GM12878 (cell line): ENCODE measurements around the gene FMNL2. TPM values are rescaled to one million over a fixed set of nuclear protein-coding genes. Genes with fewer than 3 reads are reported as not detected.

ENCODE experiments used
- ATAC-seq: fragments of 200-7000 bp; cut with Tn5 transposase; 3 replicates; pipeline ENCODE4 v1.9.1; 2020; ENCODE audit warnings: mild to moderate bottlenecking, moderate library complexity
- BruUV-seq: library from RNA; stranded (reverse); fragments of 400-500 nt; replicated peaks from 2 replicates; lab custom pipeline; 2021; lab: Mats Ljungman, UMichigan
- CTCF ChIA-PET: fragments of 300-600 bp; sonication (Branson Sonifier 250); formaldehyde crosslinking; extraction: SDS; loops from one replicate; lab custom pipeline; 2021; ENCODE audit warnings: inconsistent platforms; lab: Yijun Ruan, JAX
- POLR2A ChIA-PET: fragments of 350-600 bp; formaldehyde crosslinking; extraction: SDS; loops from one replicate; lab custom pipeline; 2021; ENCODE audit warnings: inconsistent platforms; lab: Charles Lee
- RAD21 ChIA-PET: fragments of 300-600 bp; sonication (Branson Sonifier 250); formaldehyde crosslinking; loops from one replicate; lab custom pipeline; 2023; ENCODE audit warnings: antibody characterized with exemption; ENCODE audit not compliant: unreplicated experiment; lab: Charles Lee
- SMC1A ChIA-PET: fragments of 300-600 bp; sonication (Branson Sonifier 250); formaldehyde crosslinking; loops from one replicate; lab custom pipeline; 2023; ENCODE audit not compliant: unreplicated experiment, uncharacterized antibody; lab: Charles Lee
- DNase-seq: peaks from one replicate; pipeline ENCODE4 v3.0.0-alpha.2; 2011; ENCODE audit warnings: low read depth, low spot score
- FAIRE-seq: peaks from 3 replicates; lab custom pipeline; 2011; peaks lifted over from hg19 to GRCh38; lab: Jason Lieb, UNC
- H2AFZ ChIP-seq: 2 replicates; pipeline ENCODE4 v1.6.0; 2011; ENCODE audit warnings: low read depth, low read length, control low read depth; ENCODE audit not compliant: control insufficient read depth
- H3K27ac ChIP-seq: 2 replicates; pipeline ENCODE4 v1.5.1; 2011; ENCODE audit warnings: control low read depth; ENCODE audit not compliant: control insufficient read depth, insufficient read depth
- H3K27me3 ChIP-seq, 2 experiments: replicated peaks in 1 of 2; 2 replicates each; pipeline versions ENCODE4 v1.6.0 to v1.6.1; 2011; ENCODE audit warnings: low read length in 1 of 2; ENCODE audit not compliant: control insufficient read depth in 2 of 2, insufficient read depth in 2 of 2
- H3K36me3 ChIP-seq, 2 experiments: 2 replicates each; pipeline ENCODE4 v1.5.1; 2011; ENCODE audit warnings: low read length in 1 of 2; ENCODE audit not compliant: control insufficient read depth in 2 of 2, insufficient read depth in 2 of 2
- H3K4me1 ChIP-seq: 2 replicates; pipeline ENCODE4 v1.6.1; 2011; ENCODE audit warnings: mild to moderate bottlenecking, low read length, moderate library complexity, mixed read lengths; ENCODE audit not compliant: control insufficient read depth, insufficient read depth
- H3K4me2 ChIP-seq: 2 replicates; pipeline ENCODE4 v1.6.0; 2011; ENCODE audit warnings: control low read depth; ENCODE audit not compliant: control insufficient read depth, insufficient read depth
- H3K4me3 ChIP-seq: fragments of 200-600 bp; sonication (generic); 2 replicates; pipeline ENCODE4 v1.5.1; 2016
- H3K79me2 ChIP-seq: 2 replicates; pipeline ENCODE4 v1.6.0; 2011; ENCODE audit warnings: low read length; ENCODE audit not compliant: control insufficient read depth, insufficient read depth
- H3K9ac ChIP-seq: 2 replicates; pipeline ENCODE4 v1.8.0; 2011; ENCODE audit warnings: low read length, control low read depth, mixed read lengths; ENCODE audit not compliant: control insufficient read depth, insufficient read depth
- H3K9me3 ChIP-seq: replicated peaks from 3 replicates; pipeline ENCODE4 v1.5.1; 2011; ENCODE audit warnings: mild to moderate bottlenecking, low read length; ENCODE audit not compliant: control insufficient read depth, insufficient read depth
- H4K20me1 ChIP-seq: 2 replicates; pipeline ENCODE4 v1.6.0; 2011; ENCODE audit not compliant: control insufficient read depth, insufficient read depth
- FOXM1 ChIP-seq: IDR thresholded peaks from 2 replicates; pipeline ENCODE4 v1.6.1; 2012; ENCODE audit warnings: low read depth, mild to moderate bottlenecking, inconsistent platforms, low read length, moderate library complexity
- MEF2A ChIP-seq: IDR thresholded peaks from 2 replicates; pipeline ENCODE4 v1.6.1; 2011; ENCODE audit warnings: low read depth, mild to moderate bottlenecking, low read length, moderate library complexity; ENCODE audit not compliant: insufficient read depth
- NFYA ChIP-seq: IDR thresholded peaks from 2 replicates; pipeline ENCODE4 v1.6.1; 2011; ENCODE audit warnings: low read depth, mild to moderate bottlenecking, low read length, improper control_type of control experiment, borderline replicate concordance
- SIN3A ChIP-seq: IDR thresholded peaks from 2 replicates; pipeline ENCODE4 v1.6.1; 2012; ENCODE audit warnings: low read depth, low read length, improper control_type of control experiment
- SIX5 ChIP-seq: IDR thresholded peaks from 2 replicates; pipeline ENCODE4 v1.6.1; 2011; ENCODE audit warnings: mild to moderate bottlenecking, low read depth, low read length, moderate library complexity; ENCODE audit not compliant: severe bottlenecking
- SPI1 ChIP-seq: IDR thresholded peaks from 2 replicates; pipeline ENCODE4 v1.6.1; 2011; ENCODE audit warnings: low read depth, mild to moderate bottlenecking, low read length, moderate library complexity, borderline replicate concordance; ENCODE audit not compliant: insufficient read depth
- SUPT20H ChIP-seq: IDR thresholded peaks from 2 replicates; pipeline ENCODE4 v1.6.1; 2011; ENCODE audit warnings: low read depth, mild to moderate bottlenecking, low read length, moderate library complexity, borderline replicate concordance; ENCODE audit not compliant: control insufficient read depth
- SUZ12 ChIP-seq: fragments of 200-600 bp; sonication (generic); IDR thresholded peaks from one replicate; pipeline ENCODE4 v1.6.1; 2018; ENCODE audit warnings: antibody characterized with exemption, mild to moderate bottlenecking; ENCODE audit not compliant: unreplicated experiment
- TARDBP ChIP-seq: IDR thresholded peaks from 2 replicates; pipeline ENCODE4 v1.6.1; 2016; ENCODE audit warnings: borderline replicate concordance
- YBX1 ChIP-seq: fragments of 450-650 bp; IDR thresholded peaks from 2 replicates; pipeline ENCODE4 v1.6.1; 2016; ENCODE audit warnings: antibody characterized with exemption
- ZNF274 ChIP-seq: IDR thresholded peaks from one replicate; pipeline ENCODE4 v1.8.0; 2011; ENCODE audit not compliant: insufficient read length, insufficient read depth
- WGBS: methylation state at CpG from one replicate; pipeline ENCODE4 v1.1.6; 2016; ENCODE audit warnings: low lambda C conversion rate; ENCODE audit not compliant: insufficient replicate concordance, insufficient coverage; ENCODE audit errors: missing lambda C conversion rate; 5-methylcytosine and 5-hydroxymethylcytosine counted together
- in situ Hi-C: fragments of 300-500 bp; cut with MboI; formaldehyde crosslinking; loops from 9 replicates; pipeline ENCODE4 v1.14.3; 2018; ENCODE audit warnings: mixed read lengths
- intact Hi-C: fragments of 100-400 bp; cut with micrococcal nuclease; formaldehyde crosslinking; loops from one replicate; pipeline ENCODE4 v1.14.2; 2022; ENCODE audit not compliant: unreplicated experiment
- polyA plus RNA-seq, 11 experiments: library from polyadenylated mRNA; depleted of rRNA in 4 of 11; unstranded in 6 of 11; stranded (reverse) in 5 of 11; fragments of >200 nt; fragmentation: Nextera tagmentation in 4 of 11; fragmentation: Illumina TruSeq in 1 of 11; extraction: Ambion mirVana in 4 of 11; extraction: Trizol in 1 of 11; gene quantifications; 1 replicate in 1 of 11; 2 replicates in 10 of 11; pipeline versions ENCODE4 v1.2.1 to v1.2.3, GENCODE V29; 2011 to 2016; ENCODE audit warnings: inconsistent platforms in 2 of 11, missing spikeins in 2 of 11, low read depth in 1 of 11
- total RNA-seq, 4 experiments: library from RNA; depleted of rRNA in 3 of 4; stranded (reverse); fragments of >200 nt in 3 of 4; fragmentation: Illumina TruSeq in 1 of 4; extraction: Trizol in 1 of 4; gene quantifications; 2 replicates each; pipeline versions ENCODE4 v1.2.1 to v1.2.3, GENCODE V29; 2013 to 2021
- TF ChIP-seq, protein P1 (sequence below): fragments of 450-650 bp; formaldehyde crosslinking; IDR thresholded peaks from 2 replicates; pipeline ENCODE4 v1.4.0; 2020; ENCODE audit warnings: mild to moderate bottlenecking, moderate library complexity
- TF ChIP-seq, protein P2 (sequence below): fragments of 450-650 bp; IDR thresholded peaks from 2 replicates; pipeline ENCODE4 v1.6.1; 2018; ENCODE audit warnings: borderline replicate concordance, mild to moderate bottlenecking; ENCODE audit not compliant: partially characterized antibody
- TF ChIP-seq, protein P3 (sequence below): fragments of 450-650 bp; conservative IDR thresholded peaks from 2 replicates; pipeline ENCODE4 v1.6.1; 2017; ENCODE audit warnings: mild to moderate bottlenecking, moderate library complexity

The FMNL2 gene
- total and polyA plus RNA-seq, 10 of the 15 experiments (the other 5 are each of a cell fraction or from before 2014, with no cell fraction given), result 0.13 to 9.9 (median 0.35) TPM

DNA sequence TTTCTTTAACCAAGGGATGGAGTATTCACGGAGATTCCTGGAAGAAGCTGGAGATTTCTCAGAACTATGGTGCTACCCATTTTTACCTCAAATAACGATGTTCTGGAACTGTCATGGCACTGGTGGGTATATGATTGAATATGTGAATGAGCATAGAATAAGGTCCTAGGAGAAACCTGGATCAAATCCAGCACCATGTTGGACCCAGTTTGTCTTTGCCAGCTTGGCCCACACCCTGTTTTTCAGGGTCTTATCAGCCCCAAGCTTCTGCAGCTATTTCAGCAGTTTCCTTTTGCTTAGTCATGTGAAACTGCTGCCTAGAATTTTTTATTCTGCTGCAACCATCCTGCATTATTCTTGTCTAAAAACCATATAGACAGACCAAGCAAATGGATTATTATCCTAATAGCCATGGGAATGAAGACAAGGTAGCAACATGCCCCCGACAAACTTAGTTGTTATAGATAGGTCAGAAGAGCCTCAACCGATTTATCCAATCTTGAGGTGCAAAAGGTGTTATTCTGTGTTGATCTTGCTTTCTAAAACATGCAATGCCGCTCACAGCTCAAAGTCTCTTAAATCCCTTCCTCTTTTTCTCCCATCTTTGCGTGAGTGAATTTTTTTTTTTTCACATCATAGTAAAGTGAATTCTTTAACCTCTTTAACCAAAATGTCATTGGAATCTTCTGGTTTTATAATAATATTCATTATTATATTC is 248.7 kb downstream of the FMNL2 start (continued):
- TF ChIP-seq, protein P1, sequence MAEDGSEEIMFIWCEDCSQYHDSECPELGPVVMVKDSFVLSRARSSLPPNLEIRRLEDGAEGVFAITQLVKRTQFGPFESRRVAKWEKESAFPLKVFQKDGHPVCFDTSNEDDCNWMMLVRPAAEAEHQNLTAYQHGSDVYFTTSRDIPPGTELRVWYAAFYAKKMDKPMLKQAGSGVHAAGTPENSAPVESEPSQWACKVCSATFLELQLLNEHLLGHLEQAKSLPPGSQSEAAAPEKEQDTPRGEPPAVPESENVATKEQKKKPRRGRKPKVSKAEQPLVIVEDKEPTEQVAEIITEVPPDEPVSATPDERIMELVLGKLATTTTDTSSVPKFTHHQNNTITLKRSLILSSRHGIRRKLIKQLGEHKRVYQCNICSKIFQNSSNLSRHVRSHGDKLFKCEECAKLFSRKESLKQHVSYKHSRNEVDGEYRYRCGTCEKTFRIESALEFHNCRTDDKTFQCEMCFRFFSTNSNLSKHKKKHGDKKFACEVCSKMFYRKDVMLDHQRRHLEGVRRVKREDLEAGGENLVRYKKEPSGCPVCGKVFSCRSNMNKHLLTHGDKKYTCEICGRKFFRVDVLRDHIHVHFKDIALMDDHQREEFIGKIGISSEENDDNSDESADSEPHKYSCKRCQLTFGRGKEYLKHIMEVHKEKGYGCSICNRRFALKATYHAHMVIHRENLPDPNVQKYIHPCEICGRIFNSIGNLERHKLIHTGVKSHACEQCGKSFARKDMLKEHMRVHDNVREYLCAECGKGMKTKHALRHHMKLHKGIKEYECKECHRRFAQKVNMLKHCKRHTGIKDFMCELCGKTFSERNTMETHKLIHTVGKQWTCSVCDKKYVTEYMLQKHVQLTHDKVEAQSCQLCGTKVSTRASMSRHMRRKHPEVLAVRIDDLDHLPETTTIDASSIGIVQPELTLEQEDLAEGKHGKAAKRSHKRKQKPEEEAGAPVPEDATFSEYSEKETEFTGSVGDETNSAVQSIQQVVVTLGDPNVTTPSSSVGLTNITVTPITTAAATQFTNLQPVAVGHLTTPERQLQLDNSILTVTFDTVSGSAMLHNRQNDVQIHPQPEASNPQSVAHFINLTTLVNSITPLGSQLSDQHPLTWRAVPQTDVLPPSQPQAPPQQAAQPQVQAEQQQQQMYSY, result no peak

DNA sequence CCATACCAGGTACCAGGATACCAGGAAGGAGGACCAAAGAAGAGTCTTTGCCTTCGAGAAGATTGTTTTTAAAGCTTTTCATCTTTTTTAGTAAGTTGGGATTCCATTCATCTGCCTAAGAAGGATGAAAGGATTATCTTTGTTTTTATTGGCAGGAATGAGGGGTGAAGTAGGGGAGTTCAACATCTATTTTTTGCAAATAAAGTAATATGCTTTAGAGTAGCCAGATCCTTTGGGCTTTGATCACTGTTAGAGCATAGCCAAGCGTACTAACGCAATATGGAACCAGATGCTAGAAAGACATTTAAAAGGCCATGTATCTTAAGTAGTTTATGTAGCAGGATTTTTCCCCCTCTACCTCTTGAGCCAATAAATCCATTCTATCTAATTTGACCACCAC is 249.3 kb downstream of the FMNL2 start:
- in situ Hi-C loops (no loop called here), intact Hi-C loops (no loop called here)
- Histone ChIP-seq H2AFZ (no peak overlapping the region), H3K4me1 (no peaks in the 10 kb centered on the region), H3K27ac (no peak overlapping the region), H3K79me2 (no peaks in the 10 kb centered on the region), H3K4me2 (no peak overlapping the region), H3K9ac (no peak overlapping the region), H3K36me3 (no peaks in the 10 kb centered on the region; a peak in 1 of 4 replicates), H4K20me1 (no peaks in the 10 kb centered on the region), H3K27me3 (no peaks in the 10 kb centered on the region), H3K4me3 (no peak overlapping the region), H3K9me3 (no peaks in the 10 kb centered on the region)
- no TSS peak for BruUV-seq
- ChIA-PET POLR2A (interaction anchor here (0.5 kb wide), 1 partner anchor 397 kb away, joined by 4 read pairs; no protein-coding TSS in a partner anchor), CTCF (interaction anchor here (1.0 kb wide), 1 partner anchor 14 kb away, joined by 3 read pairs; no protein-coding TSS in a partner anchor), SMC1A (no interaction called here), RAD21 (no interaction called here)
- FAIRE-seq (no peak), DNase-seq (no peak), ATAC-seq (no peak)
- WGBS, result 71% methylated on average over 3 of the region's 3 CpGs
- TF ChIP-seq ZNF274 (no peak), MEF2A (no peak), NFYA (no peak), FOXM1 (no peak), SIN3A (no peak), SUZ12 (no peak), YBX1 (no peak), TARDBP (no peak), SUPT20H (no peak), SIX5 (no peak), SPI1 (no peak)
- TF ChIP-seq, protein P2, sequence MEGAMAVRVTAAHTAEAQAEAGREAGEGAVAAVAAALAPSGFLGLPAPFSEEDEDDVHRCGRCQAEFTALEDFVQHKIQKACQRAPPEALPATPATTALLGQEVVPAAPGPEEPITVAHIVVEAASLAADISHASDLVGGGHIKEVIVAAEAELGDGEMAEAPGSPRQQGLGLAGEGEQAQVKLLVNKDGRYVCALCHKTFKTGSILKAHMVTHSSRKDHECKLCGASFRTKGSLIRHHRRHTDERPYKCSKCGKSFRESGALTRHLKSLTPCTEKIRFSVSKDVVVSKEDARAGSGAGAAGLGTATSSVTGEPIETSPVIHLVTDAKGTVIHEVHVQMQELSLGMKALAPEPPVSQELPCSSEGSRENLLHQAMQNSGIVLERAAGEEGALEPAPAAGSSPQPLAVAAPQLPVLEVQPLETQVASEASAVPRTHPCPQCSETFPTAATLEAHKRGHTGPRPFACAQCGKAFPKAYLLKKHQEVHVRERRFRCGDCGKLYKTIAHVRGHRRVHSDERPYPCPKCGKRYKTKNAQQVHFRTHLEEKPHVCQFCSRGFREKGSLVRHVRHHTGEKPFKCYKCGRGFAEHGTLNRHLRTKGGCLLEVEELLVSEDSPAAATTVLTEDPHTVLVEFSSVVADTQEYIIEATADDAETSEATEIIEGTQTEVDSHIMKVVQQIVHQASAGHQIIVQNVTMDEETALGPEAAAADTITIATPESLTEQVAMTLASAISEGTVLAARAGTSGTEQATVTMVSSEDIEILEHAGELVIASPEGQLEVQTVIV, result no peak
- TF ChIP-seq, protein P3, sequence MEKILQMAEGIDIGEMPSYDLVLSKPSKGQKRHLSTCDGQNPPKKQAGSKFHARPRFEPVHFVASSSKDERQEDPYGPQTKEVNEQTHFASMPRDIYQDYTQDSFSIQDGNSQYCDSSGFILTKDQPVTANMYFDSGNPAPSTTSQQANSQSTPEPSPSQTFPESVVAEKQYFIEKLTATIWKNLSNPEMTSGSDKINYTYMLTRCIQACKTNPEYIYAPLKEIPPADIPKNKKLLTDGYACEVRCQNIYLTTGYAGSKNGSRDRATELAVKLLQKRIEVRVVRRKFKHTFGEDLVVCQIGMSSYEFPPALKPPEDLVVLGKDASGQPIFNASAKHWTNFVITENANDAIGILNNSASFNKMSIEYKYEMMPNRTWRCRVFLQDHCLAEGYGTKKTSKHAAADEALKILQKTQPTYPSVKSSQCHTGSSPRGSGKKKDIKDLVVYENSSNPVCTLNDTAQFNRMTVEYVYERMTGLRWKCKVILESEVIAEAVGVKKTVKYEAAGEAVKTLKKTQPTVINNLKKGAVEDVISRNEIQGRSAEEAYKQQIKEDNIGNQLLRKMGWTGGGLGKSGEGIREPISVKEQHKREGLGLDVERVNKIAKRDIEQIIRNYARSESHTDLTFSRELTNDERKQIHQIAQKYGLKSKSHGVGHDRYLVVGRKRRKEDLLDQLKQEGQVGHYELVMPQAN, result no peak
